Progenitor cell of endocrine pancreas (in vitro differentiated cells): ENCODE measurements around the gene ABCA7. TPM values are rescaled to one million over a fixed set of nuclear protein-coding genes. Genes with fewer than 3 reads are reported as not detected.
A peak's percentile ranks its signal among the peaks of the same experiment; 100 is the strongest.

Experiments used
- DNase-seq: peaks from one replicate; pipeline ENCODE4 v3.0.0; 2021; ENCODE audit warnings: low spot score; ENCODE audit not compliant: unreplicated experiment
- H3K27ac Mint-ChIP-seq: 2 replicates; pipeline ENCODE4 v1.8.0; 2021; ENCODE audit warnings: mild to moderate bottlenecking, moderate library complexity, mixed read lengths
- H3K27me3 Mint-ChIP-seq: 2 replicates; pipeline ENCODE4 v1.8.0; 2021; ENCODE audit warnings: mixed read lengths
- H3K36me3 Mint-ChIP-seq: 2 replicates; pipeline ENCODE4 v1.8.0; 2022; ENCODE audit warnings: mixed read lengths; ENCODE audit not compliant: insufficient read depth
- H3K4me1 Mint-ChIP-seq: 2 replicates; pipeline ENCODE4 v1.8.0; 2021; ENCODE audit warnings: low read depth, mixed read lengths
- H3K4me3 Mint-ChIP-seq: 2 replicates; pipeline ENCODE4 v1.8.0; 2021; ENCODE audit warnings: low read depth, mild to moderate bottlenecking, moderate library complexity, mixed read lengths
- H3K9me3 Mint-ChIP-seq: 2 replicates; pipeline ENCODE4 v1.8.0; 2021; ENCODE audit warnings: low read depth, mixed read lengths
- CTCF ChIP-seq: fragments of 200-600 bp; sonication (generic); IDR thresholded peaks from one replicate; pipeline ENCODE4 v1.5.0; 2021; ENCODE audit warnings: antibody characterized with exemption, mild to moderate bottlenecking; ENCODE audit not compliant: unreplicated experiment
- total RNA-seq: library from RNA; stranded (reverse); gene quantifications from 2 replicates; pipeline ENCODE4 v1.2.1, GENCODE V29; 2021

The ABCA7 gene
- total RNA-seq, 1 donor from 2014 or later = 57.3 TPM

DNA sequence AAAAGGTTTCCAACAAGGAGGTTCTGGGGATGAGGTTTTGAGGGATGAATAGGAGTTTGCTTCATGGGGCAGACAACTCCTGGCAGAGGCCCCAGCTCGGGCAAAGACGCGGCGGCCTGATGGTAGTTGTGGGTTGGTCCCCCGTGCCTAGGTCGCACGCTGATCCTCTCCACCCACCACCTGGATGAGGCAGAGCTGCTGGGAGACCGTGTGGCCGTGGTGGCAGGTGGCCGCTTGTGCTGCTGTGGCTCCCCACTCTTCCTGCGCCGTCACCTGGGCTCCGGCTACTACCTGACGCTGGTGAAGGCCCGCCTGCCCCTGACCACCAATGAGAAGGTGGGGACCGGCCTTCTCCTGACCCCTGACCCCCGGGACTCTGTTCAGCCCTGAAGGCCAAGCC is 11.9 kb downstream of the ABCA7 start:
- no peak overlapping the region for H3K27ac Mint-ChIP-seq
- no peak overlapping the region for H3K4me3 Mint-ChIP-seq
- peaks cover 7% of the 10 kb centered on the region for H3K36me3 Mint-ChIP-seq
- no peaks in the 10 kb centered on the region for H3K9me3 Mint-ChIP-seq
- no peaks in the 10 kb centered on the region for H3K4me1 Mint-ChIP-seq
- no peak for DNase-seq
- TF ChIP-seq CTCF = no peak
- H3K27me3 Mint-ChIP-seq = no peaks in the 10 kb centered on the region

DNA sequence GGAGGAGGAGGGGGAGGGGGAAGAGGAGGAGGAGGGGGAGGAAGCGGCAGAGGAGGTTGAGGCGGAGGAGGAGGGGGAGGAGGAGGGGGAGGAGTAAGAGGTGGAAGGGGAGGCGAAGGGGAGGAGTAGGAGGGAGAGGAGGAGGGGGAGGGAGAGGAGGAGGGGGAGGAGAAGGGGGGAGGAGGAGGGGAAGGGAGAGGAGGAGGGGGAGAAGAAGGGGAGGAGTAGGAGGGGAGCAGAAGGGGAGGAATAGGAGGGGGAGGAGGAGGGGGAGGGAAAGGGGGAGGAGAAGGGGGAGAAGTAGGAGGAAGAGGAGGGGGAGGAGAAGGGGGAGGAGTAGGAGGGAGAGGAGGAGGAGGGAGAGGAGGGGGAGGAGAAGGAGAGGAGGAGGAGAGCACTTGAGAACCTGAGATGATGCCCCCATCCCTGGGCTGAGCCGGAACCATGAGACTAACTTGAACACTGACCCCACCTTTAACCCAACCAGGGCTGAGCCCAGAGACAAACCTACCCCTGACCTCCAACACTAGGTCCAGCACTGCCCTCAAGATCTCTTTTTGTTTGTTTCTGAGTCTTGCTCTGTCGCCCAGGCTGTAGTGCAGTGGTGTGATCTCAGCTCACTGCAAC is 12.6 kb downstream of the ABCA7 start:
- H3K36me3 Mint-ChIP-seq = peaks cover 7% of the 10 kb centered on the region
- no peak overlapping the region for H3K4me3 Mint-ChIP-seq
- no peaks in the 10 kb centered on the region for H3K27me3 Mint-ChIP-seq
- H3K27ac Mint-ChIP-seq = peak overlapping the region; percentile 74
- DNase-seq = no peak
- no peaks in the 10 kb centered on the region for H3K4me1 Mint-ChIP-seq
- no peaks in the 10 kb centered on the region for H3K9me3 Mint-ChIP-seq
- no peak for TF ChIP-seq CTCF

DNA sequence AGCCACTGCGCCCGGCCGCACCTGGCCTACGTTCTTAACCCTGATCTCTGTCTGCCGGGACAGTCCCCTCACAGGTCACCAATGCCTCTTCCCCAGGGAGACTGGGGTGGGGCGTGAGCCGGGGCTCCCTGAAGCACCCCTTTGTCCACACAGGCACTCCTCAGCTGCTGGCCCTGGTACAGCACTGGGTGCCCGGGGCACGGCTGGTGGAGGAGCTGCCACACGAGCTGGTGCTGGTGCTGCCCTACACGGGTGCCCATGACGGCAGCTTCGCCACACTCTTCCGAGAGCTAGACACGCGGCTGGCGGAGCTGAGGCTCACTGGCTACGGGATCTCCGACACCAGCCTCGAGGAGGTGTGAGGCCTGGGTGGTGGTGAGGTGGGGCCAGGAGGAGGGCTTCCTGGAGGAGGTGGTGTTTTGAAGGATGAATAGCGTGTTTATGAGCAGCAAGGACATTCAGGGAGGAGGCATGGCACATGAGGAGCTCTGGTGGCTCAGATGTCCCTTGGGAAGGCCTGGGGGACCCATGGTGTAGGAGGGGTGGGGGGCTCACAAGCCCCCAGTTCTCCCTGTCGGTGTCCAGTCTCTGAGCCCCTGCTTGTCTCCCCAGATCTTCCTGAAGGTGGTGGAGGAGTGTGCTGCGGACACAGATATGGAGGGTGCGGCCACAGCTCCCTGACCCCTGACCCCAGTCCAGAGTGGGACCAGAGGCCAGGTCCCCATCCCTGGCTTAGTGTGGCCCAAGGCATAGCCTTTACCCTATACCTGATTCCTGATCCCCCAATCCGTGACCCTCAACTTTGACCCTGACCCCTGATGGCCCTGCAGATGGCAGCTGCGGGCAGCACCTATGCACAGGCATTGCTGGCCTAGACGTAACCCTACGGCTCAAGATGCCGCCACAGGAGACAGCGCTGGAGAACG is 13.5 kb downstream of the ABCA7 start:
- no peak for DNase-seq
- H3K4me3 Mint-ChIP-seq = no peak overlapping the region
- H3K27me3 Mint-ChIP-seq = no peaks in the 10 kb centered on the region
- no peaks in the 10 kb centered on the region for H3K9me3 Mint-ChIP-seq
- peaks cover 7% of the 10 kb centered on the region for H3K36me3 Mint-ChIP-seq
- no peak for TF ChIP-seq CTCF
- H3K27ac Mint-ChIP-seq = no peak overlapping the region
- no peaks in the 10 kb centered on the region for H3K4me1 Mint-ChIP-seq

GRCh38 chr19:1054102-1055027 is 14.5 kb downstream of the ABCA7 start:
- no peaks in the 10 kb centered on the region for H3K9me3 Mint-ChIP-seq
- no peak overlapping the region for H3K27ac Mint-ChIP-seq
- H3K36me3 Mint-ChIP-seq = peaks cover 7% of the 10 kb centered on the region
- H3K27me3 Mint-ChIP-seq = no peaks in the 10 kb centered on the region
- H3K4me3 Mint-ChIP-seq = no peak overlapping the region
- DNase-seq = no peak
- H3K4me1 Mint-ChIP-seq = no peaks in the 10 kb centered on the region
- no peak for TF ChIP-seq CTCF

DNA sequence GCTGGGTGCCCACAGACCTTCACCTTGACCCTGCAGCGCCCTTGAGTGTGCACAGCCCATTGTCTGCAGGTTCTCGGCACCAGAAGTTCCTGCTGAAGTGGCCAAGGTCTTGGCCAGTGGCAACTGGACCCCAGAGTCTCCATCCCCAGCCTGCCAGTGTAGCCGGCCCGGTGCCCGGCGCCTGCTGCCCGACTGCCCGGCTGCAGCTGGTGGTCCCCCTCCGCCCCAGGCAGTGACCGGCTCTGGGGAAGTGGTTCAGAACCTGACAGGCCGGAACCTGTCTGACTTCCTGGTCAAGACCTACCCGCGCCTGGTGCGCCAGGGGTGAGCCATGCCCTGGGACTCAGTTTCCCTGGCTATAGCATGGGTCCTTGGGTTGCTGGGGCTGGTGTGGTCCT is 15.1 kb downstream of the ABCA7 start:
- no peak for TF ChIP-seq CTCF
- H3K27me3 Mint-ChIP-seq = no peaks in the 10 kb centered on the region
- H3K9me3 Mint-ChIP-seq = no peaks in the 10 kb centered on the region
- no peaks in the 10 kb centered on the region for H3K4me1 Mint-ChIP-seq
- no peak overlapping the region for H3K4me3 Mint-ChIP-seq
- no peak for DNase-seq
- H3K36me3 Mint-ChIP-seq = peaks cover 7% of the 10 kb centered on the region
- H3K27ac Mint-ChIP-seq = no peak overlapping the region
